GM19023 (cell line): Measurements from ENCODE around the gene ARPC2.
A peak's percentile ranks its signal among the peaks of the same experiment; 100 is the strongest.

Experiments
- ATAC-seq: cut with Tn5 transposase; IDR thresholded peaks from one replicate; pipeline ENCODE4 v1.9.1; 2021; ENCODE audit warnings: mild to moderate bottlenecking, moderate library complexity; ENCODE audit not compliant: unreplicated experiment

The ARPC2 gene

GRCh38 chr2:218285604-218286003, 68.6 kb downstream of the ARPC2 start:
- ATAC-seq = no peak

GRCh38 chr2:218286570-218287459, 69.8 kb downstream of the ARPC2 start:
- peak; percentile 61 for ATAC-seq

GRCh38 chr2:218289639-218290315, 72.8 kb downstream of the ARPC2 start:
- no peak for ATAC-seq

GRCh38 chr2:218290316-218291261, 73.6 kb downstream of the ARPC2 start:
- peak; percentile 43 for ATAC-seq

- ATAC-seq = no peak
Measured at GRCh38 chr2:218291318-218292047, 74.5 kb downstream of the ARPC2 start.

GRCh38 chr2:218292048-218293014, 75.3 kb downstream of the ARPC2 start, which contains the start of gene TMBIM1:
Gene TMBIM1 (minus strand): TSS chr2:218292503. CDS start chr2:218282141, 10,362 bp downstream.
- peak; percentile 77 for ATAC-seq

GRCh38 chr2:218293715-218294429, 76.9 kb downstream of the ARPC2 start:
- ATAC-seq = no peak

- no peak for ATAC-seq
Measured at GRCh38 chr2:218294430-218295022, 77.5 kb downstream of the ARPC2 start.

- no peak for ATAC-seq
Measured at GRCh38 chr2:218295029-218295428, 78.0 kb downstream of the ARPC2 start.

- ATAC-seq = no peak
Measured at GRCh38 chr2:218296200-218296599, 79.2 kb downstream of the ARPC2 start.

GRCh38 chr2:218296847-218297246, 79.9 kb downstream of the ARPC2 start:
- no peak for ATAC-seq

GRCh38 chr2:218298314-218298875, 81.4 kb downstream of the ARPC2 start:
- no peak for ATAC-seq

GRCh38 chr2:218300141-218300540, 83.2 kb downstream of the ARPC2 start:
- no peak for ATAC-seq

- ATAC-seq = peak; percentile 77
Measured at GRCh38 chr2:218301176-218301819, 84.3 kb downstream of the ARPC2 start.
